Islet precursor cell (in vitro differentiated cells): ENCODE data around the gene UTS2R.
"Not testable (repeated sequence)": the region's sequence is repeated elsewhere in the genome, so short reads cannot be mapped to it uniquely, and the experiment has no call there.

ENCODE experiments used
- DNase-seq: peaks from one replicate; pipeline ENCODE4 v3.0.0-alpha.2; 2018

UTS2R gene

DNA sequence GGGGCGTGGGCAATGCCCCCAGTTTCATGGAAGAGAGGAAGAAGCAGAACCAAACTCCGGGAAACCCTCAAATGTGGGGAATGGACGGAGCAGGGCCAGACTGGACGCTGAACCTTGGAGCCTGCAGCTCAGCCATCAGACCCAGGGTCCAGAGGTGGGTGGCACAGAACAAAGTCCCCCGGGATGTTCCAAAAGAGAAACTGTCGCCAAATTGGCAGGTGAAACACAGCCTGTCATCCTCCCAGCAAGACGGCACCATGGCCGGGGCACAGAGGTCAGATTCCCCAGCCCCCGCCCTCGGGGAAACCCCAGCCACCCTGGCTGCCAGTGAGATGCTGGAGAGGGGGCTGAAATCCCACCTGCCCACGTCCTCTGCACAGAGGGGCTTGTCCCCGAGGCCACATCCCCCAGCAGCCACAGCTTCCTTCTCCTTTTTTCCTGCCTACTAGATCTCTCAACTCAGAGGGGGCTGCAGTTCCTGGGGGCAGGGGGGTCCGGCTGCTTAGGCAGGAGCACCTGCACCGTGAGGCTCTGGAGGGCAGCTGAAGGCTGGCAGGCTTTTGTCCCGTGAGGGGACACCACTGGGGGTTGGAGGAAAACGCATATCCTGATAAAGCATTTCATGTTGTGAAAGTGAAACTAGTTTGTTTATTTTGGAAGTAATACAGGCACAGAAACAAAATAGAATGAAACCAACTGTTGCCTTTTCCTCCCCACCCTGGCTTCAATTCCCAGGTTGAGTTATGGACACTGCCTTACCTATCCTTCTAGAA lies 36.8 kb upstream of the UTS2R start:
- no peak for DNase-seq

DNA sequence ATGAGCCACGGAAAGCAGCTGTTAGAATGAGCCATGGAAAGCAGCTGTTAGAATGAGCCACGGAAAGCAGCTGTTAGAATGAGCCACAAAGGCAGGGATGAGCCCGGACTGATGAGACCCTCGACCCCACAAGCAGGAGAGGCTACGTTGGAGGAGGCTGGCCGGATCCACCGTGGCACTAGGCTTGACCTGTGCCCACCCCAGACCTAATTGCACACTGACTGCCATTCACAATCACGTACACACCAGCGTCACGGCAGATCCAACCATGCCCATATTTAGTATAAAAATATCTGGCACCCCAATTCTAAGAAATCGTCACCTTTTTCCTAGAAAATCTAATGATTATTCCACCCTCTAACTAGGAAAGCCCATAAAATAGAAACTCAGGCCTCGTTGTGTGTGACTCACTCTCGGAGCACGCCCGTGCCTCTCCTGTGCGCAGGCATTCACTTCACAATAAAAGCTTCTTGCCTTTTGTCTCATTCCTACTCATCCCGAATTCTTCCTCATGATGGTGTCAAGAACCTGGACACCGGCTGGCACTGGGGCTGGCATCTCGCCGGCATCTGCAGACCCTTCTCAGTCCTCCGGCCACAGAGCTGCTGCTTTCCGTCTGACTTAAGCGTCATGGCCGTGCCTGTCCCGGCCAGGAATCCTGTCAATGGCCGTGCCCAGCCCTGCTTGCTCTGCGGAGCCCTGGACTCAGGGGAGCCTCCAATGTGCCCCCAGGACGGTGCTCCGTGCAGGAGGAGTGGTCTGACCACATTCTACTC lies 32.5 kb upstream of the UTS2R start:
- peak; percentile 91 for DNase-seq

DNA sequence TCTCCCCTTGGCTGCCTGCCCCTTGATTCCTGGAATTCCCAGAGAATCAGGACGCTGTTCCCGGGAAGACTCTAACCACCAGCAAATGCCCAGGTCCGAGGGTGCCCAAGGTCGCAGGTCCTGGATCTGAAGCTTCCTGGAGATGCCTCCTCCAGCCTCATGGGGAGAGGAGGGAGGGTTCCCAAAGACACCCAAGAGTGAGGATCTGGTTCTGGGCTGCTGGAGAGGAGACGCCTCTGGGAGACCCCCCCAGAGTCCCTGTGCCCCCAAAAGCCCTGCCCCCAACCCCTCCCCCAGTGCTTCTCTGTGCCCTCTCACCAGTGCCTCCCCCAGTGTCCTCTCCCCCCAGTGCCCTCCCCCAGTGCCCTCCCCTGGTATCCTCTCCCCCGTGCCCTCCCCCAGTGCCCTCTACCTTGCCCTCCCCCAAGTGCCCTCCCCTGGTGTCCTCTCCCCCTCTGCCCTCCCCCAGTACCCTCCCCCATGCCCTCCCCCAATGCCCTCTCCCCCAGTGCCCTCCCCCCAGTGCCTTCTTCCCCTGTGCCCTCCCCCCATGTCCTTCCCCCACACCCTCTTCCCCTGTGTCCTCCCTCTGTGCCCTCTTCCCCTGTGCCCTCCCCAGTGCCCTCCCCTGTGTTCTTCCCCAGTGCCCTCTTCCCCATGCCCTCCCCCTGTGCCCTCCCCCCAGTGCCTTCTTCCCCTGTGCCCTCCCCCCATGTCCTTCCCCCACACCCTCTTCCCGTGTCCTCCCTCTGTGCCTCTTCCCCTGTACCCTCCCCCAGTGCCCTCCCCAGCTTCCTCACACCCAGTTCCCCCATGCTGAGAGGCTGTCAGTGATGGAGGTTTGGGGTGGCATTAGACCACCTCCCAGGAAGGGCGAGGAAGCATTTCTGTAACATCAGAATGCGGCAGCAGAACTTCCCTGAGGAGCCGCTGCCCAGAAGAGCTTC lies 31.7 kb upstream of the UTS2R start:
- no peak for DNase-seq

DNA sequence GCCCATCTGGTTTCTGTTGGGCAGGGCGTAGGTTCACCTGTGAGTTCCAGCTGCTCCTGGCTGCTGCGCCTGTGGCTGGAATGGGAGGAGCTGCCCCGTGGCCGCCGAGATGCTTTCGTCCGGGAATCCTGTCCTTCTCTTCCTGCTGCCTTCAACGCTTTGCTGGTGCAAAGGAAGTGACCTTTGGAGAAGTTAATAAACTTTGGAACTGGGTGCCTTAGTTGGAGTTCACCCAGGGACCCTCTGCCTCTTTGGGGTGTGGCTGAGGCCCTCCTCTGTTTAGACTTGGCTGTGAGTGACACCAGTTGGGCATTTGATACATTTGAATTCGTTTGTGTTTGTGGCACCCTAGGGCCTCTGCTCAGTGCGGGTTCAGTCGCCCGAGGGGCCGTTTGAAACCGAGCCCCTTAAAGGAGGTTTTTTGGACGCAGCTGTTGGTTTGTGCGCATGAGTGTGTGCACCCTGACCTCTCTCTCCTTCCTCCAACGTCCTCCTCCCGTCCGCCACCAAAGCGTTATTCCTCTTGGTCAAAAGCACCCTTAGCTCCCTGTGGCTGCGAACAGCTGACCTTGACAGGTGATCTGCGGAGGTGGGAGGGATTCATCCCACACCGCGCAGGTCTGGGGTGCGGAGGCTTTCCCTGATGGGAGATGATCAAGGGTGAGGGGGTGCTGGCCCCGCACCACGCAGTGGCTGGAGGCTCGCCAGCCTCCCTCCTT lies 29.0 kb upstream of the UTS2R start:
- DNase-seq: no peak

DNA sequence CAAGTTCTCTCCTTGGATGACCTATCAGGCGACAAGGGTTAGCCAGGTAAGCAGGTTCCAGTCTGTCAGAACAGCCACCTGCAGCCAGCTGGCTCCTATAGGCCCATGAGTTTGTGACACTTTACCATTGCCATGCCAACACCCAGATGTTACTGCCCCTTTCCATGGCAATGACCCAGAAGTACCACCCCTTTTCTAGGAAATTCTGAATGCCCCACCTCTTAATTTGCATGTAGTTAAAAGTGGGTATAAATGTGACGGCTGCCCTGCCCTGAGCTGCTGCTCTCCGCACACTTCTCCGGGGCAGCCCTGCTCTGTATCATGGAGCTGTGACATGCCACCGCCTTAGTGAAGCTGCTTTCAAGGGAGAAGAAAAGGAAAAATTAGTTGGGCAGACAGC lies 28.0 kb upstream of the UTS2R start:
- no peak for DNase-seq

DNA sequence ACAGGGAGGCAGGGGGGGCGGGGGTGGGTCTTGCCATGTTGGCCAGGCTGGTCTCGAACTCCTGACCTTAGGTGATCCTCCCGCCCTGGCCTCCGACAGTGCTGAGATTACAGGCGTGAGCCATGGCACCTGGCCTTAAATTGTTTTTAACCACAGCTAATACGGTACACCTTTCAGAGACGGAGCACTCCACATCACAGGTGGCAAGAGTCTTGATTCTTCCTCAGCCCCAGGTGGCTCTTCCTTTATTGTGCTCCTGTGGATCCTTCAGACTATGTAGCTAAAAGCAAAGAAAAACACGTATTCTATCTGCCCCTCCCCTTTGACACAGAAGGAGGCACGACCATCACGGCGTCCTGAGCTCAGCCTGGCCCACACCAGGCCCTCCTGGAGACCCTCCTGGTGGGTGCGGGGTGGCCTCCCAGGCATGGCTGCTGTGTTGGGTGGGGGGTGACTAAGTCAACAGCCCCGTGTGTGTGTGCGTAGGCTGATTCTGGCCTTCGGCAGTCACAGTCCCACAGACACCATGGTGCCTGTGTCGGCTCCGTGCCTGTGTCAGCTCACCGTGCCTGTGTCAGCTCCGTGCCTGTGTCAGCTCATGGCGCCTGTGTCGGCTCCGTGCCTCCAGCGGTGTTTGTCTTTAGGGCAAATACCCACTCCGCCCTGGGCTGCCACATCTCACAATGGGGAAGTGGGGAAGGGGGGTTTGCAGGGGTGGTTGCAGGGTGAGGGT lies 27.2 kb upstream of the UTS2R start:
- no peak for DNase-seq

DNA sequence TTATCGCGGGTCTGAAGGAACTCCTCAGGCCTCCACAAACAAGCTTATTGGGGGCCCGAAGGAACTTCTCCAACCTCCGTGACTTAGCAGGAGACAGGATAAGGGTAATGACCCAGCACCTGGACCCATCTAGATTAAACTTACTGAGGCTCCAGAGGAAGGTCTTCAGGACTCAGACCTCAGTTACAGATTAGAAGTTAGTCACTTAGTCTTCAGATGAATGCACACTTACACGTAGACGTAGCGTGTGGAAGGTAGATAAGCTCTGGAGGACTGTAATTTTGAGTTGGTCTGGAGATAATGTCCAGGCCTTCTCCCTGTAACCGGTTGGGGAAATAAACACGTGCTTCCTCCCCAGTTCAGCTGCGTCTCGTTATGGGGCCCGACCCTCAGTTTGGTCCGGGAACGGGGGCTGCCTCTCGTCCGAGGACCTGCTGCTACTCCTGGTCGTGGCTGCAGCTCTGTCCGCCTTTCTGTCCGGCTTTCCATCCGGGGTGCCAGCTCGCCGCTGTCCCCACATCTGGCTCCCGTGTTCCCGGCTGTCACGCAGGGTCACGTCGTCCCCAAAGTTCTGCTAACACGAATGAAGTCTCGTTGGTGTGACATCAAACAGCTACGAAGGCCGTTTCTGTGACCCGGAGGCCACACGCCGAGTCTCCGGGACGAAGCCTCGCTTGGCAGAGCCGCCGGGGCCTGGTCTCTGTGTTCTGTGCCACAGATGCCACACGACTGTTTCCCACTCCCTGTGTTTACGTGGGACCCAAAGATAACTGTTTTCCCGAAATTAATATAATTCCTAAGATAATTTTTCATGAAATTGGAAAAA lies 26.2 kb upstream of the UTS2R start:
- DNase-seq: no peak

DNA sequence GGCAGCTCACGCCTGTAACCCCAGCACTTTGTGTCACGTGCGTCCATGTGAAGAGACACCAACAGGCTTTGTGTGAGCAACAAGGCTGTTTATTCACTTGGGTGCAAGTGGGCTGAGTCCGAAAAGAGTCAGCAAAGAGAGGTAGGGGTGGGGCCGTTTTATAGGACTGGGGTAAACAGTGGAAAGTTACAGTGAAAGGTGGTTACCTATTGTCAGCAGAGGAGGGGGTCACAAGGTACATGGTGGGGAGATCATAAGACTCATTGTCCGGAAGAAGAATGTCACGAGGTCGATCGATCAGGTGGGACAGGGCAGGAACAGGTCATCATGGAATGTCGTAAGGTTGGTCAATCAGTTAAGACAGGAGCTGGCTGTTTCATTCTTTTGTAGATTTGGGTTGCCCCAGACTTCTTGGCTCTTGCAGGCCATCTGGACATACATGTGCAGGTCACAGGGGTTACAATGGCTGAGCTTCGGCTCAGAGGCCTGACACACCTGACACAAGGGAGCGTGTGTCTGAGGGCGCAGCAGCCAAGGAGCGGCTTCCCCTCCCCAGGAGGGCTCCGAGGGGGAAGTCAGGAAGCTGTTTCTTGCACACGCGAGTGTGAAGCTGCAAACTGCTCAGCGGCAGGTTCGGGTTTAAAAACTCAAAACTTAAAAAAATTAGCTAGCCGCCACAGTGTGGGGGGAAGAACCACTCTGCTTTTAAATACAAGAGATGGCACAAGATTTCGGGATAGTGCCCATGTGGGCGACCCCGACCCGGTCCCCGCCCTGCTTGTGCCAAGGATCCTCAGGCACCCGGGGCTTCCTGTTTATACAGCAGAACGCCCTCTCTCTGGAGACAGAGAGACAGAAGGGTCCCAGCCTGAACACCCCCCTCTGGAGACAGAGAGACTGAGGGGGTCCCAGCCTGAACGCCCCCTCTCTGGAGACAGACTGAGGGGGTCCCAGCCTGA lies 24.9 kb upstream of the UTS2R start:
- no peak for DNase-seq

DNA sequence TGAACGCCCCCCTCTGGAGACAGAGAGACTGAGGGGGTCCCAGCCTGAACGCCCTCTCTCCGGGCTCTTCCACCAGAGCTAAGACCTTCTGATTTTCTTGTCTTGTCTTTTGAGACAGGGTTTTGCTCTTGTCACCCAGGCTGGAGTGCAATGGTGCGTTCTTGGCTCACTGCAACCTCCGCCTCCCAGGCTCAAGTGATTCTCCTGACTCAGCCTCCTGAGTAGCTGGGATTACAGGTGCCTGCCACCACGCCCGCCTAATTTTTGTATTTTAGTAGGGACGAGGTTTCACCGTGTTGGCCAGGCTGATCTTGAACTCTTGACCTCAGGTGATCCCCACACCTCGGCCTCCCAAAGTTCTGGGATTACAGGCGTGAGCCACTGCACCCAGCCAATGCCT lies 23.6 kb upstream of the UTS2R start:
- not testable (repeated sequence) for DNase-seq

DNA sequence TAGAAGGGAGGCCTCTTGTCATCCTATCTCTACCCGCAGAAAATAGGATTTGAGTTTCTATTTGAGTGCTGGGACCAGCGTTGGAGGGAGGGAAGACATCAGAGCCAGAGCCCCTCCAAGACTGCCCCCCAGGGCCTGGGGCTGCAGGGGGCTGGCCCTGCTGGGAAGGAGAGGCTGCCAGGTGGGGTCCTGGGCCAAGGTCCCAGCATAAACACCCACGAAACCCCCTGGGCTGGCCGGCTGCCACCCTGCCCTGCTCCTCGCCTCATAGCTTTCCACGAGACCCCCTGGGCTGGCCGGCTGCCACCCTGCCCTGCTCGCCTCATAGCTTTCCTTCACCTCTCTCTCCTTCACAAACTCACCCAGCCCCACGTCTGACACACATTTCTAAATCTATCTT lies 23.1 kb upstream of the UTS2R start:
- no peak for DNase-seq

DNA sequence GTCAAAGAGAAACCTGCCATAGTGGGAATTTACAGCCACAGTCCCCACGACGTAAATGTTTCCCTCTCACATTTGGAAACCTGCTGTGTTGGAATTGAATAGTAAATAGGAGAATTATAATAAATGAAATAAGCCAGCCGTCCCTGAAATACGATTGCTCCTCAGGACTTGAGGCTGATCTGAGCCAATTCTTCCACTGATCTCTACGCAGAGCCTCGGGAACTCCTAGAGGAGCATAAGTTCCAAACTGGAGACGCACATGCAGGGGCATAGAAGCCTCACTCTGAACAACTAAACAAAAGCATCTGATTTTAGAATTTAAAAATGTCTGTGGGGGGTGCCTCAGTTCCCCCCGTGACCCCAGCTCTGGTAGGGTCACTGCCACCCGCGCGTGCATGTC lies 22.7 kb upstream of the UTS2R start:
- DNase-seq: no peak

DNA sequence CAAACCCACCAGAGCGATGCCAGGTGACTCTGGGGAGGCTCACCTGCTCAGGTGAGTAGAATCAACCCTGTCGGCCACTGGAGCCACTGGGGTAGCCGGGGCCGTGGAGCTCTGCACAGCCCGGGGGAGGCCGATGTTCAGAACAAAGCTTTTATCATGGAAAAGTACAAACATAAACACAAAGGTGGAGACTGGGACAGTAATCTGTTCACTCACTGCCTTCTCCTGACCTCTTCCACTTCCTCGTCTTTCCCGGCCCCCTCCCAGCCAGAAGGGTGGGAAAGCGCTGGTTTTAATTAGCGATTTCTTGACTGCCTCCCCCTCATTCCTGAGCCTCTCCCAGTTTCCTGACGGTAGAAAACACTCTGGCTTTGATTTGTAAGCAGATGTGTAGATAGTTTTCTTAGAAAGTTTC lies 22.3 kb upstream of the UTS2R start:
- no peak for DNase-seq

DNA sequence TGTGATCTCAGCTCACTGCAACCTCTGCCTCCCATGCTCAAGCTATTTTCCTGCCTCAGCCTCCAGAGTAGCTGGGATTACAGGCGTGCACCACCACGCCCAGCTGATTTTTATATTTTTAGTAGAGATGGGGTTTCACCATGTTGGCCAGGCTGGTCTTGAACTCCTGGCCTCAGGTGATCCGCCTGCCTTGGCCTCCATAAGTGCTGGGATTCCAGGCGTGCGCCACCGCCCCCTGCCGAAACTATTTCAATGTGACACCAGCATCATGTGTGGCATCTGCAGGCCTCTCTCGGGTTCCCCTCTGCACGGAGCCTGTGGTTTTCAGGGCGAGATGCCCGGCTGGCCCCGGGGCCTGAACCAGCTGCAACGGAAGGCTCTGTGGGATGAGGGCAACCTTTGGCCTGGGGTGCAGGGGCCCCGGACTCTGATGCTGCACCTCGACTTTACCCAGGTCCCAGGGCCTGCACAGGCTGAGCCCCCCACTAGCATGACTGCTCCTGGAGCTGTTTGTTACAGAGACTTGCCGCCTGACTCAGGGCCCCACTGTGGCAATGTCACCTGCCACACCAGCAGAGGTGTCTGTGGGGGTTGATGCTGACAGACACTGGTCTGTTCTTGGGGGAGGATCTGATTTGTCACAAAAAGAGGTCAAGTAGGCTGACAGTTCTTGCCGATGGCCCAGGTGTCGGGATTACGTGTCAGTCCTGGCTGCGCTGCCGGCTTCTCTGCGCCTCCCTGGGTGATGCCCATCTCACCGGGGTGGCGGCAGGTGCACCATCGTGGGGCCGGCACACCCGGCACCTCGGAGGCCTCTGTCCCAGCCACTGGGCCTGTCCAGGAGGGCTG lies 21.2 kb upstream of the UTS2R start:
- DNase-seq: no peak

DNA sequence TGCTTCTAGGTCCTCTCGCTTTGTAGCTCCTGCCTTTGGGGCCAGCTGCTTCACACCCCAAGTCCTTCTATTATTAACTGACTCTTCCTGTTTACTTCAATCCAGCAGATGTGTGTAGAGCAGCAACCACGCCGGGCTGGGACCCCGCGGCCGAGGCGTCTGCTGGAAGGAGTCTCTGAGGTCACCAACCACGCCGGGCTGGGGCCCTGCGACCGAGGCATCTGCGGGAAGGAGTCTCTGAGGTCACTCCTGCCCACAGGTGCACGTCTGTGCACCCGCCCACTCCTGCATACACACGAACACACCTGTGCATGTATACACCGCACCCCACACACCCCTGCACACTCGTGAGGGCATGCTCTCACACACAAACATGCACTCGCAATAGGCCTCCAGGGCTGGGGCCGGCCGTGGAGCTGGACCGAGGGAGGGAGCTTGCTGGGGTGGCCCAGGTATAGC lies 20.3 kb upstream of the UTS2R start:
- no peak for DNase-seq

DNA sequence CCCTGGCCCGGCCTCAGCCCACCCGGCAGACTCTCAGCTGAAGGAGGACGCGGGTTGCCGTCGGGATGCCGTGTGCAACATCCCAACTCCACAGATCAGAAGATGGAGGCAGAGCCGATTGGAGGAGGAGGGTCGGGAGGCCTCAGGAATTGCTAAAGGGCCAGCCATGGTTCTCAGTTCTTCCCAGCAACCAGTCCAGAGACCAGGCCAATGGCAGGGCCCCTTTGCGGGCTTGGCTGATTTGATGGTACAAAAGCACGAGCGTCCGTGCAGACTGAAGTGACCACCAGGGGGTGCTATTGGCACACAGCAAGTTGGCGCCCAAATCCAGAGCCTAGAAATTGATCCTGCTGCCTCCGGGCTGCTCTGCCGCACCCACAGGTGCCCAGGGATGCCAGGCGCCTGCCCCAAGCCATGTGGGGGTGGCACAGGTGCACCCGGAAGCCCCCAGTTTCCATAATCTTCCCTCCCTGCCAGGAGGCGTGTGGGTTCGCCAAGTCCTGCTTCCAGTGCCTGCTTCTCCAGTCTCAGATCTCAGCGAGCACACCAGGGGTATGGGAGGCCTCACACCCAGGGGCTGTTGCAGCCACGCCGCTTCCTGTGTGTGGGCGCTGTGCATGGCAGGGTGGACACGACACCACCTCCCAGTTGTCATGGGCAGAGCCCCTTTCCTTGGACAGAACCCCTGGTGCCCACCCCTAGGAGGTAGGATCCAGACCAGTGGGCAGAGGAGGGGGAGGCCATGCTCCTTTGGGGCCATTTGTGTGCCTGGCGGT lies 19.7 kb upstream of the UTS2R start:
- DNase-seq: peak; percentile 95

DNA sequence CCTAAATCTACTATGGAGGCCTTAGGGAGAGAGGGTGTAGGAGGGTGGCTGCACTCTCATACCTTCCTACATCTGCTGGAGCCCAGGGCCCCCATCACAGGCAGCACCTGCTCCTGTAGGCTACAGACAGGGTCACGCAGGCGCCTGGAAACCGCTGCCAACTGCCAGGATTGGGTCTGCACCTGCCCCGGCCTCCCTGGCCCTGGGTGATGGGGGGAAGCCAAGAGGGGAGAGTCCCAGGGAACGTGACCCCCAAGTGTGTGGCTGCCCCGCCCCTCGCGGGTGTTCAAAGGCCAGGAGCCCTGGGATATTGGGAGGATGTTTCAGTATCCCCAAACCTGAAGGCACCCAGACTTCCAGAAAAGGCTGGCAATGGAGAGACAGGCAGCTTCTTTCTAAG lies 18.1 kb upstream of the UTS2R start:
- no peak for DNase-seq

DNA sequence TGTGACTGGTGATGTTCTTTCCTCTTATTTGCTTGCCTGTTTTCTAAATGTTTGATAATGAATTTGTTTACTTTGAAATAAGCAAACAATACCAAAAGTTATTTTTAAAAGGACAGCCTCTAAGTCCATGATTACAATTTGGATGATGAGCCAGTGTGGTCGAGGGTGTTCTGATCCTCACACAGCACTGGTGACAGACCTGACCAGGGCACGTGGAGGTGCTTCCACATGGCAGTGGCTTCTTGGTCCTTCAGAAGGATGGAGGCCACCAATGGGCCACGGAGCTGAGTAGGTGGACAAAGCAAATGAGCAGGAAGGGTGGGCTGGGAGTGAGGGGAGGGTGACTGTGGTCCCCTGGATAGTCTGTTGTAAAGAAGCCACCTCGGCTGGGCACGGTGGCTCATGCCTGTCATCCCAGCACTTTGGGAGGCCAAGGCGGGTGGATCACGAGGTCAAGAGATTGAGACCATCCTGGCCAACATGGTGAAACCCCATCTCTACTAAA lies 16.7 kb upstream of the UTS2R start:
- no peak for DNase-seq
